ENCODE data around the gene AKAP3.

DNA sequence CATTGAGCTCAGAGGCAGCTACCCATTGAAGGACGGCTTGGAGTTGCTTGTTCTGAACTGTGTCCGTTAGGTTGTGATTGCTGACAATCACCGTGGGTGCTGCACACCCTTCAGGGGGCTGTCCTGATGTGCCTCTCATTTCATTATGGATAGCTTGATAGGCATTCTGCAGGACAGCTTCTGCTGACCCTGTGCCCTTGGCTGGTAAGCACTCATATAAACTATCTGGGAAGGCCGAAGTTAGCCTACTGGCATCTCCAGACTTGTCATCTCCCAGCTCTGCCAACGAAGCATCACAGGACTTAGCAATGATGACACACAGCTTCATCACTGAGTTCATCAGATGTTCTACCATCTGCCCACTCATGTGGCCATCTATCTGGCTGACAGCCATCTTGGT, 22.3 kb downstream of the AKAP3 start:
- TF ChIP-seq ZNF274 (IDR thresholded peaks at IDR 0.05; ENCODE audit: borderline replicate concordance, extremely low read depth, low read length) (no peak), SP1 (IDR thresholded peaks at IDR 0.05; ENCODE audit: low read depth, low read length) (no peak), POLR2A (IDR thresholded peaks at IDR 0.05; ENCODE audit: control extremely low read depth in 1 of 2, low read depth in 2 of 2, low read length in 2 of 2) (no peak), RNF2 (IDR thresholded peaks at IDR 0.05; ENCODE audit: borderline replicate concordance, low read depth, low read length, missing control alignments, poor library complexity, severe bottlenecking) (no peak), KDM1A (IDR thresholded peaks at IDR 0.05; ENCODE audit: borderline replicate concordance, low read length) (no peak), CHD2 (IDR thresholded peaks at IDR 0.05; ENCODE audit: low read length) (no peak), MAFK (IDR thresholded peaks at IDR 0.05; ENCODE audit: low read depth, low read length) (no peak), EGR1 (IDR thresholded peaks at IDR 0.05; ENCODE audit: borderline replicate concordance, low read depth, low read length) (no peak)
- TF ChIP-seq, protein P1, sequence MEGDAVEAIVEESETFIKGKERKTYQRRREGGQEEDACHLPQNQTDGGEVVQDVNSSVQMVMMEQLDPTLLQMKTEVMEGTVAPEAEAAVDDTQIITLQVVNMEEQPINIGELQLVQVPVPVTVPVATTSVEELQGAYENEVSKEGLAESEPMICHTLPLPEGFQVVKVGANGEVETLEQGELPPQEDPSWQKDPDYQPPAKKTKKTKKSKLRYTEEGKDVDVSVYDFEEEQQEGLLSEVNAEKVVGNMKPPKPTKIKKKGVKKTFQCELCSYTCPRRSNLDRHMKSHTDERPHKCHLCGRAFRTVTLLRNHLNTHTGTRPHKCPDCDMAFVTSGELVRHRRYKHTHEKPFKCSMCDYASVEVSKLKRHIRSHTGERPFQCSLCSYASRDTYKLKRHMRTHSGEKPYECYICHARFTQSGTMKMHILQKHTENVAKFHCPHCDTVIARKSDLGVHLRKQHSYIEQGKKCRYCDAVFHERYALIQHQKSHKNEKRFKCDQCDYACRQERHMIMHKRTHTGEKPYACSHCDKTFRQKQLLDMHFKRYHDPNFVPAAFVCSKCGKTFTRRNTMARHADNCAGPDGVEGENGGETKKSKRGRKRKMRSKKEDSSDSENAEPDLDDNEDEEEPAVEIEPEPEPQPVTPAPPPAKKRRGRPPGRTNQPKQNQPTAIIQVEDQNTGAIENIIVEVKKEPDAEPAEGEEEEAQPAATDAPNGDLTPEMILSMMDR (IDR thresholded peaks at IDR 0.05; ENCODE audit: control extremely low read depth in 1 of 3, insufficient read depth in 1 of 3, low read depth in 1 of 3, low read length in 3 of 3): no peak
